ENCODE results near the gene FMNL1. TPM values are rescaled to one million over a fixed set of nuclear protein-coding genes. Genes with fewer than 3 reads are reported as not detected.

FMNL1 gene
- polyA plus RNA-seq, 3 donors, result 23.8 to 826 (median 24.8) TPM

- peaks cover 0 to 2% (median 0%) of the 10 kb centered on the region in 7 donors for H3K9me3 Mint-ChIP-seq
- peak overlapping the region in 5 of 7 donors; percentile 1 to 76 (median 69) for H3K27ac Mint-ChIP-seq
- TF ChIP-seq, protein P1, sequence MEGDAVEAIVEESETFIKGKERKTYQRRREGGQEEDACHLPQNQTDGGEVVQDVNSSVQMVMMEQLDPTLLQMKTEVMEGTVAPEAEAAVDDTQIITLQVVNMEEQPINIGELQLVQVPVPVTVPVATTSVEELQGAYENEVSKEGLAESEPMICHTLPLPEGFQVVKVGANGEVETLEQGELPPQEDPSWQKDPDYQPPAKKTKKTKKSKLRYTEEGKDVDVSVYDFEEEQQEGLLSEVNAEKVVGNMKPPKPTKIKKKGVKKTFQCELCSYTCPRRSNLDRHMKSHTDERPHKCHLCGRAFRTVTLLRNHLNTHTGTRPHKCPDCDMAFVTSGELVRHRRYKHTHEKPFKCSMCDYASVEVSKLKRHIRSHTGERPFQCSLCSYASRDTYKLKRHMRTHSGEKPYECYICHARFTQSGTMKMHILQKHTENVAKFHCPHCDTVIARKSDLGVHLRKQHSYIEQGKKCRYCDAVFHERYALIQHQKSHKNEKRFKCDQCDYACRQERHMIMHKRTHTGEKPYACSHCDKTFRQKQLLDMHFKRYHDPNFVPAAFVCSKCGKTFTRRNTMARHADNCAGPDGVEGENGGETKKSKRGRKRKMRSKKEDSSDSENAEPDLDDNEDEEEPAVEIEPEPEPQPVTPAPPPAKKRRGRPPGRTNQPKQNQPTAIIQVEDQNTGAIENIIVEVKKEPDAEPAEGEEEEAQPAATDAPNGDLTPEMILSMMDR (IDR thresholded peaks at IDR 0.05), result no peak
- H3K4me3 Mint-ChIP-seq, result peak overlapping the region; percentile 74 to 83
- Histone ChIP-seq H3K36me3 (replicated peaks in 1 of 2; ENCODE audit: control insufficient read depth in 1 of 2, insufficient read depth in 2 of 2, low read length in 2 of 2) (no peaks in the 10 kb centered on the region), H3K4me1 (ENCODE audit: control insufficient read depth in 1 of 2, insufficient read depth in 2 of 2, low read length in 2 of 2) (peaks cover 12 to 29% of the 10 kb centered on the region in 2 donors), H3K9ac (ENCODE audit: insufficient read depth, low read length, poor library complexity, severe bottlenecking) (no peak overlapping the region), H2AFZ (ENCODE audit: insufficient read depth, low read depth, low read length, poor library complexity, severe bottlenecking) (no peak overlapping the region), H3K27me3 (ENCODE audit: control insufficient read depth in 2 of 2, insufficient read depth in 2 of 2, low read length in 2 of 2) (peaks cover 0 to 3% of the 10 kb centered on the region in 2 donors), H3K4me3 (replicated peaks in 1 of 3; ENCODE audit: low read depth in 2 of 3, low read length in 3 of 3) (peak overlapping the region in 1 of 3 experiments; percentile 58), H4K20me1 (ENCODE audit: insufficient read depth, low read length) (peaks cover 21% of the 10 kb centered on the region), H3K9me3 (replicated peaks in 1 of 2; ENCODE audit: control insufficient read depth in 1 of 2, insufficient read depth in 1 of 2, low read length in 2 of 2) (no peaks in the 10 kb centered on the region), H3K4me2 (replicated peaks; ENCODE audit: extremely low read depth, low read length, poor library complexity, severe bottlenecking) (peak overlapping the region; percentile 58), H3K79me2 (ENCODE audit: insufficient read depth, low read length) (no peaks in the 10 kb centered on the region), H3K27ac (ENCODE audit: low read depth in 1 of 2, low read length in 2 of 2) (peak overlapping the region in 1 of 2 donors; percentile 45)
- peaks cover 0 to 2% of the 10 kb centered on the region in 2 donors for H3K36me3 Mint-ChIP-seq
- peaks cover 8 to 13% (median 12%) of the 10 kb centered on the region in 3 donors for H3K27me3 Mint-ChIP-seq (ENCODE audit: low read depth in 3 of 3)
- peak in 1 of 3 donors; percentile 42 for DNase-seq
- intact Hi-C loops (cut with micrococcal nuclease), result no loop called here
- WGBS (ENCODE audit: insufficient coverage), result 67% methylated on average over 2 of the region's 14 CpGs
- peaks cover 35% of the 10 kb centered on the region for H3K4me1 Mint-ChIP-seq
Measured at GRCh38 chr17:45256114-45256966, 34.7 kb downstream of the FMNL1 start.

DNA sequence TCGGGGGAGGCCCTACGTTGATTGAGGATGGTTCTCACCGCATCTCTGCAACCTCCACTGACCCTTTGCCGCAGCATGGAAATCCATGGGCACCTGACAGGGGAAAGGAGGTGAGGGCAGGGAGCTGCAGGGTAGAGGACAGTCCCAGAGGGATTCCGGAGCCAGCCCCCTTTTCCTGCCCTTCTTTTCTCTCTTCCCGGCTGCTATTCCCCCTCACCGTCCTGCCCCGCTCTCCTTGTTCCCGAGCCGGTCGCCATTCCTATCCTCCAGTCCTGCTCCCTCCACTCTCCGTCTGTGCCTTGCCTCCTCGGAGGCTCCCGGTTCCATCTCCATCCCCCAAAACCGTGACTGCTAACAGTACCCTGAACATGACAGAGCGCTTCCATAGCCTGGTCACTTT, 35.4 kb downstream of the FMNL1 start:
- TF ChIP-seq, protein P1 (IDR thresholded peaks at IDR 0.05), result no peak
- peaks cover 0 to 5% of the 10 kb centered on the region in 2 donors for H3K27me3 ChIP-seq (ENCODE audit: control insufficient read depth in 2 of 2, insufficient read depth in 2 of 2, low read length in 2 of 2)
- DNase-seq, result no peak
- Mint-ChIP-seq H3K4me1 (peaks cover 41% of the 10 kb centered on the region), H3K9me3 (peaks cover 0 to 2% (median 0%) of the 10 kb centered on the region in 7 donors), H3K4me3 (no peak overlapping the region), H3K36me3 (peaks cover 0 to 2% of the 10 kb centered on the region in 2 donors), H3K27me3 (ENCODE audit: low read depth in 3 of 3) (peaks cover 8 to 15% (median 12%) of the 10 kb centered on the region in 3 donors), H3K27ac (no peak overlapping the region)
- H3K9ac ChIP-seq (ENCODE audit: insufficient read depth, low read length, poor library complexity, severe bottlenecking), result no peak overlapping the region
- no peaks in the 10 kb centered on the region for H3K9me3 ChIP-seq (replicated peaks in 1 of 2; ENCODE audit: control insufficient read depth in 1 of 2, insufficient read depth in 1 of 2, low read length in 2 of 2)
- H3K4me2 ChIP-seq (replicated peaks; ENCODE audit: extremely low read depth, low read length, poor library complexity, severe bottlenecking), result no peak overlapping the region
- H3K4me3 ChIP-seq (replicated peaks in 1 of 3; ENCODE audit: low read depth in 2 of 3, low read length in 3 of 3), result no peak overlapping the region
- no peaks in the 10 kb centered on the region for H3K36me3 ChIP-seq (replicated peaks in 1 of 2; ENCODE audit: control insufficient read depth in 1 of 2, insufficient read depth in 2 of 2, low read length in 2 of 2)
- peaks cover 13 to 36% of the 10 kb centered on the region in 2 donors for H3K4me1 ChIP-seq (ENCODE audit: control insufficient read depth in 1 of 2, insufficient read depth in 2 of 2, low read length in 2 of 2)
- no peak overlapping the region for H2AFZ ChIP-seq (ENCODE audit: insufficient read depth, low read depth, low read length, poor library complexity, severe bottlenecking)
- 97% methylated on average over 11 of the region's 16 CpGs for WGBS (ENCODE audit: insufficient coverage)
- H4K20me1 ChIP-seq (ENCODE audit: insufficient read depth, low read length), result peaks cover 25% of the 10 kb centered on the region
- no peak overlapping the region for H3K27ac ChIP-seq (ENCODE audit: low read depth in 1 of 2, low read length in 2 of 2)
- no peaks in the 10 kb centered on the region for H3K79me2 ChIP-seq (ENCODE audit: insufficient read depth, low read length)
- intact Hi-C loops (cut with micrococcal nuclease), result no loop called here

Measured in CD14-positive monocyte (primary cell).